Measurements from ENCODE around the gene TEKT5. TPM values are rescaled to one million over a fixed set of nuclear protein-coding genes. Genes with fewer than 3 reads are reported as not detected.

Gene TEKT5
- total RNA-seq, 1 donor from 2014 or later = not detected

DNA sequence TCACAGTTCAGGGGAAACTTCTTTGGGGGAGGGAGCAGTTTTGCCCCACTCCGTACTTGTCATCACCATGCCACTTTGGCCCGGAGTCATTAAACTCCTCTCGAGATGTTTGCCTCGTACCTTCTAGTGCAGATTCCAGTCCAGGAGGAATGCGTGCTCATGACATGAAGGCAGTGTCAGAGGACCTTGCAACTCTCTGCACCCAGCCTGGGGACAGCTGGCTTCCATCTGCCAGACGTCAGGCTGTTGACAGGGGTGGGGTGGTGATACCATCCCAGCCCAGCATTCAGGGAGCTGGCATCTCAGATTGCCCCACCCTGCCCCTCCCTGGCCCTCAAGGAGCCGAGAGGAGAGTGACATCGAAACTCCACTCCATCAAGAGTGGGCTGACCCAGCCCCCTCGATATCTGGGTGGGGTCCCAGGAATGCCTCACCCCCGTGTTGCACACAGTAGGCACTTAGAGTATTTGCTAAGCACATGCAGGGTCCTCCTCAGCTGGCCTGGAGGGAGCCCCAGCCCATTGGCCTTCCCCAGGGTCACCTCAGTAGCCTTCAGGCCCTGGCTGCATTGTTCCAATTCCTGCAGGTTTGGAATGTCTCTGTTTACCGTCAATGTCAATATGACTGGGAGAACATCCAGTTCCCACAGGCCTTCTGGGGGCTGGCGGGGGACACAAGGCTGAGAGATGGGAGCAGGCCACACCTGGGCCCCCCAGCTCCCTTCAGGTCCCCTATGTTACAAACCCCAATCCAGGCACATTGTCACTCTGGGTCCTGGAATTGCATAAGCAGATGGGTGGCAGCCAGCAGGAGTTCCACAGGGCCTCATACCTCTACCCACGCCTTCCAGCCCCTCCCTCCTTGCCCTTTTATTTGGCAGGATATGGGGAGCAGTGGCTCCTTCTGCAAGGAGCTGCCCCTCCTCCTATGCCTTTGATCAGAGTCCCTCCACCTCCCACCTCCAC lies 93.0 kb downstream of the TEKT5 start:
- Mint-ChIP-seq H3K27ac (ENCODE audit: unreplicated experiment) (no peak overlapping the region), H3K4me3 (ENCODE audit: unreplicated experiment) (no peak overlapping the region), H3K9me3 (ENCODE audit: unreplicated experiment) (no peaks in the 10 kb centered on the region), H3K4me1 (ENCODE audit: unreplicated experiment) (no peaks in the 10 kb centered on the region), H3K27me3 (ENCODE audit: unreplicated experiment) (no peaks in the 10 kb centered on the region), H3K36me3 (ENCODE audit: unreplicated experiment) (no peaks in the 10 kb centered on the region)
- TF ChIP-seq, protein P1, sequence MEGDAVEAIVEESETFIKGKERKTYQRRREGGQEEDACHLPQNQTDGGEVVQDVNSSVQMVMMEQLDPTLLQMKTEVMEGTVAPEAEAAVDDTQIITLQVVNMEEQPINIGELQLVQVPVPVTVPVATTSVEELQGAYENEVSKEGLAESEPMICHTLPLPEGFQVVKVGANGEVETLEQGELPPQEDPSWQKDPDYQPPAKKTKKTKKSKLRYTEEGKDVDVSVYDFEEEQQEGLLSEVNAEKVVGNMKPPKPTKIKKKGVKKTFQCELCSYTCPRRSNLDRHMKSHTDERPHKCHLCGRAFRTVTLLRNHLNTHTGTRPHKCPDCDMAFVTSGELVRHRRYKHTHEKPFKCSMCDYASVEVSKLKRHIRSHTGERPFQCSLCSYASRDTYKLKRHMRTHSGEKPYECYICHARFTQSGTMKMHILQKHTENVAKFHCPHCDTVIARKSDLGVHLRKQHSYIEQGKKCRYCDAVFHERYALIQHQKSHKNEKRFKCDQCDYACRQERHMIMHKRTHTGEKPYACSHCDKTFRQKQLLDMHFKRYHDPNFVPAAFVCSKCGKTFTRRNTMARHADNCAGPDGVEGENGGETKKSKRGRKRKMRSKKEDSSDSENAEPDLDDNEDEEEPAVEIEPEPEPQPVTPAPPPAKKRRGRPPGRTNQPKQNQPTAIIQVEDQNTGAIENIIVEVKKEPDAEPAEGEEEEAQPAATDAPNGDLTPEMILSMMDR (IDR thresholded peaks at IDR 0.05) = no peak
- no peak for DNase-seq (ENCODE audit: extremely low spot score, unreplicated experiment)

DNA sequence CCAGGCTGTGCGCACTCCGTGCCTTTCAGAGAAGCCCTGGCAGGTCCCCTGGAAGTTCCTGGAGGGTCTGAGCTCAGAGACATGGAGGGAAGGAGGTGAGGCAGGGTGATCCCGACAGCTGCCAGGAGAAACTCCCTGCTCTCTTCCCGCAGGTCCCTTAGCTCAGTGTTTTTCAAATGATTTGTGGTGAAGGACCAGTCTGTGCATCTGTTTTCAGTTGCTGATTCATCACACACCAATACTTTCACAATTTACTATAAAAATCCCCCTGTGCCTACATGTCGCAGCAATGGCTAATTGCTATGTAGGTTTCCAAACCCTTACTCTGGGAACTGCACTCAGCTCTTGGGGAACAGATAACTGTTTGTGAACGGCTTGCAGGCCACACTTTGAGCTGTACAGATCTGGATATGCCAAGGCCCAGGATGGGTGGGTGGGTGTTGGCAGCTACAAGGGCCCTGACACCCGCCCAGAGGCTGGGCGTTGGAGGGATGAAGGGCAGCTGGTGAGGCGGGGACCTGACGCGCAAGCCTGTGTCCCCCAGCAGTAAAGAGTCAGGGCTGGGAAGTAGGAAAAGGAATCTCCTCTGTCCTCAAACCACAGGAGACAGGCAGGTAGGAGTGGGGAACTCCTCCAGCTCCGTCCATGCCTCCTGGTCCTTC lies 93.8 kb downstream of the TEKT5 start:
- no peaks in the 10 kb centered on the region for H3K9me3 Mint-ChIP-seq (ENCODE audit: unreplicated experiment)
- DNase-seq (ENCODE audit: extremely low spot score, unreplicated experiment) = no peak
- H3K36me3 Mint-ChIP-seq (ENCODE audit: unreplicated experiment) = no peaks in the 10 kb centered on the region
- H3K4me3 Mint-ChIP-seq (ENCODE audit: unreplicated experiment) = no peak overlapping the region
- no peaks in the 10 kb centered on the region for H3K27me3 Mint-ChIP-seq (ENCODE audit: unreplicated experiment)
- H3K27ac Mint-ChIP-seq (ENCODE audit: unreplicated experiment) = no peak overlapping the region
- TF ChIP-seq, protein P1 (IDR thresholded peaks at IDR 0.05) = no peak
- no peaks in the 10 kb centered on the region for H3K4me1 Mint-ChIP-seq (ENCODE audit: unreplicated experiment)

DNA sequence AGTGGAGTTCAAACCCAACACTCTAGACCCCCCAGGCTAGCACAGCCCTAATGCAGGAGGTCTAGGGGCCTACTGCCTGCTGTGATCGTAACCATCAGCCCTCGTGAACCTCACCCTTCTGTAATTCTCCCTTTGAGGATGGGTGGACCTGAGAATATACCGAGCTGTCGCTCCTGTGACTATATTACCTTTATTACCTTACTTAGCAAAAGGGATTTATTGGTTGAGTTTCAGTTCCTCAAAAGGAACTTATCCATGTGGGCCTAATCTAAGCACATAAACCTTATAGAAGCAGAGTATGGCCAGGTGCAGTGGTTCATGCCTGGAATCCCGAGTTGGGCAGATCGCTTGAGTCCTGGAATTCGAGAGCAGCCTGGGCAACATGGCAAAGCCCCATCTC lies 95.1 kb downstream of the TEKT5 start:
- H3K9me3 Mint-ChIP-seq (ENCODE audit: unreplicated experiment) = no peaks in the 10 kb centered on the region
- TF ChIP-seq, protein P1 (IDR thresholded peaks at IDR 0.05) = no peak
- no peak overlapping the region for H3K4me3 Mint-ChIP-seq (ENCODE audit: unreplicated experiment)
- H3K36me3 Mint-ChIP-seq (ENCODE audit: unreplicated experiment) = no peaks in the 10 kb centered on the region
- H3K4me1 Mint-ChIP-seq (ENCODE audit: unreplicated experiment) = no peaks in the 10 kb centered on the region
- H3K27me3 Mint-ChIP-seq (ENCODE audit: unreplicated experiment) = no peaks in the 10 kb centered on the region
- DNase-seq (ENCODE audit: extremely low spot score, unreplicated experiment) = no peak
- no peak overlapping the region for H3K27ac Mint-ChIP-seq (ENCODE audit: unreplicated experiment)

DNA sequence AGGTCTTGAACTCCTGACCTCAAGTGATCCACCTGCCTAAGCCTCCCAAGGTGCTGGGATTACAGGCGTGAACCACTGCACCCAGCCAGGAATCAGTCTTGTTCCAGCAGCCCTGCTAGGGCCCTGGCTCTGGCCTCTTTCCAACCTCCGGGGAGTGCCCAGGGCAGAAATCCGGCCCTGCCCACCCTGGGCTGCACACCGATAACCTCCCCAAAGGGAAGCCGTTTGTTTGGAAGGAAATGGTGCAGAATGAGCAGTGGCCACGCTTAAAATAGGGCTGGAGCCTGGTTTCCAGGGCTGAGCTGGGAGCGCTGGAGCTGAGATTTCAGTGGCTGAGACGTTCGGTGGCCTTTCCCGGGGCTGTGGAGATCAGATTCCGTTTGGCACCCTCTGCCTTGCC lies 96.6 kb downstream of the TEKT5 start:
- no peak for DNase-seq (ENCODE audit: extremely low spot score, unreplicated experiment)
- TF ChIP-seq, protein P1 (IDR thresholded peaks at IDR 0.05) = no peak
- H3K36me3 Mint-ChIP-seq (ENCODE audit: unreplicated experiment) = no peaks in the 10 kb centered on the region
- H3K4me3 Mint-ChIP-seq (ENCODE audit: unreplicated experiment) = no peak overlapping the region
- H3K27me3 Mint-ChIP-seq (ENCODE audit: unreplicated experiment) = peaks cover 3% of the 10 kb centered on the region
- H3K4me1 Mint-ChIP-seq (ENCODE audit: unreplicated experiment) = no peaks in the 10 kb centered on the region
- no peaks in the 10 kb centered on the region for H3K9me3 Mint-ChIP-seq (ENCODE audit: unreplicated experiment)
- H3K27ac Mint-ChIP-seq (ENCODE audit: unreplicated experiment) = no peak overlapping the region

DNA sequence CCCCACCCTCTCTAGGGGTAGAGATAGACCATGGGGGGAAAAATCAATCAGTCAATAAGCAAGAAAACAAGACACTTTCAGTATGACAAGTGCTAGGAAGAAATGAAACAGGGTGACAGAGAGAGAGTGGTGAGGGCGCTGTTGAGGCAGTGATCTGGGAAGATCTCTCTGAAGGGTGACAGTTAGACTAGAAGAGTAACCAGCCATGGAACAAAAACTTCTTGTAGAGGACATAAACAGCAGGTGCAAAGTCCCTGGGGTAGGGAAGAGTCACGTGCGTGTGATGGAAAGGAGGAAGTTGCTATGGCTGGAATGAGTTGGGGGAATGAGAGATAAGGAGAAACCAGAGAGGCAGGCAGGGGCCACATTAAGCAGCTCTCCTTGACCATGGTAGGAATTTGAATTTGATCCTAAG lies 97.5 kb downstream of the TEKT5 start:
- DNase-seq (ENCODE audit: extremely low spot score, unreplicated experiment) = no peak
- Mint-ChIP-seq H3K4me1 (ENCODE audit: unreplicated experiment) (no peaks in the 10 kb centered on the region), H3K27me3 (ENCODE audit: unreplicated experiment) (peaks cover 7% of the 10 kb centered on the region), H3K4me3 (ENCODE audit: unreplicated experiment) (no peak overlapping the region), H3K9me3 (ENCODE audit: unreplicated experiment) (no peaks in the 10 kb centered on the region), H3K36me3 (ENCODE audit: unreplicated experiment) (no peaks in the 10 kb centered on the region), H3K27ac (ENCODE audit: unreplicated experiment) (no peak overlapping the region)
- TF ChIP-seq, protein P1 (IDR thresholded peaks at IDR 0.05) = no peak

Data from osteocyte (in vitro differentiated cells).